CD4-positive, alpha-beta T cell treated with Interleukin-1 beta for 1 hour (primary cell): ENCODE results near the gene IGSF8.
A peak's percentile ranks its signal among the peaks of the same experiment; 100 is the strongest.
"Not testable (repeated sequence)": the region's sequence is repeated elsewhere in the genome, so short reads cannot be mapped to it uniquely, and the experiment has no call there.

ENCODE experiments used
- DNase-seq, 2 donors: peaks; one replicate each; pipeline ENCODE4 v3.0.0-alpha.2; 2020 to 2022

Gene IGSF8

GRCh38 chr1:160064164-160064563, 34.3 kb downstream of the IGSF8 start:
- DNase-seq, result no peak

DNA sequence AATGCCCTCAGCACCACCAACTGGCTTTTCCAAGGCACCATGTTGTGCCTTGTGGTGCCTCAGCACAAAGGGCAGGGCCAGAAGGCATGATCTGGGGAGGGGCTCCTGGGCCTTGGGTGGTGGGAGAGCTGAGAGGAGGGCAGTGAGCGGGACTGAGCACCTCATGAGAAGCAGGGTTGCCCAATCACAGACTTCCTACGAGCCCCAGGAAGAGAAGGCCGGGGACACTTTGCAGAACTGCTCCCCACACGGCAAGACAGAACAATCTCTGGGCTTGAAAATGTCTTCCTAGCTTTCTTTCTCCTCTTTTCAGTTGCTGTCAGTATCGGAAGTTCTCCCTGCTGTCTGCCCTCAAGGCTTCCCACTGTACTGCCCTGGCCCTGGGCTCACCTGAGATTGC, 35.2 kb downstream of the IGSF8 start:
- no peak for DNase-seq

- DNase-seq, result no peak
Observed at GRCh38 chr1:160062230-160062532, 36.2 kb downstream of the IGSF8 start.

GRCh38 chr1:160061369-160062229, 36.8 kb downstream of the IGSF8 start:
- DNase-seq, result no peak

GRCh38 chr1:160058087-160058486, 40.3 kb downstream of the IGSF8 start:
- DNase-seq, result no peak

- DNase-seq, result no peak
Observed at GRCh38 chr1:160056648-160057169, 41.7 kb downstream of the IGSF8 start.

- no peak for DNase-seq
Observed at GRCh38 chr1:160053548-160054365, 44.7 kb downstream of the IGSF8 start.

GRCh38 chr1:160052936-160053335, 45.5 kb downstream of the IGSF8 start:
- no peak for DNase-seq

- no peak for DNase-seq
Observed at GRCh38 chr1:160050619-160051018, 47.8 kb downstream of the IGSF8 start.

DNA sequence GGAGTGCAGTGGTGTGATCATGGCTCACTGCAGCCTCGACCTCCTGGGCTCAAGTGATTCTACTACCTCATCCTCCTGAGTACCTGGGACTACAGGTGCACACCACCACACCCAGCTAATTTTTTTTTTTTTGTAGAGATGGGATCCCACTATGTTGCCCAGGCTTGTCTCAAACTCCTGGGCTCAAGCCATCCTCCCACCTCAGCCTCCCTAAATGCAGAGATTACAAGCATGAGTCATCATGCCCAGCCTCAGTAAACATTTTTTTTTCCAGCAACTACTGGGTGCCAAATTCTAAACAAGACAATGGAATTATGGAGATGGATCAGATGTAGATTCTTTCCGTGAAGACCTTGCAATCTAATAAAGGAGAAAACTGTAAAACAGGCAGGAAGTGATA, 48.2 kb downstream of the IGSF8 start:
- not testable (repeated sequence) for DNase-seq

DNA sequence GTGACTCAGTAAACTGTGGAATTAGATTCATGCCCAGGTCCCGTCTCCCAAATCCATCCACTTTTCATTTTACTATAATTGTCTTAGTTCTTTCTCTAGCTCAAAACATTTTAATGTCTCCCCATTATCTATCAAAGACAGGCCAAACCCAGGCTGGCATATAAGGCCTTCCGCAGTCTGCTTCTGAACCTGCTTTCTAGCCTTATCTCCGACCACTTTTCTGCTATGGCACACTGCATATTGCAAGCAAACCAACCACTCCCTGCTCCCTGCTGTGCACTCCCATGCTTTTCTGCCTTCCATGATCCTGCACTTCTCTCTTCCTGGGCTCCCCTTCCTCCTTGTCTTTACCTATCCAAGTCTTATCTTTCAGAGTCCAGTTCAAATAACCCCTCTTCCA, 49.3 kb downstream of the IGSF8 start:
- no peak for DNase-seq

- no peak for DNase-seq
Observed at GRCh38 chr1:160048335-160048734, 50.1 kb downstream of the IGSF8 start.

DNA sequence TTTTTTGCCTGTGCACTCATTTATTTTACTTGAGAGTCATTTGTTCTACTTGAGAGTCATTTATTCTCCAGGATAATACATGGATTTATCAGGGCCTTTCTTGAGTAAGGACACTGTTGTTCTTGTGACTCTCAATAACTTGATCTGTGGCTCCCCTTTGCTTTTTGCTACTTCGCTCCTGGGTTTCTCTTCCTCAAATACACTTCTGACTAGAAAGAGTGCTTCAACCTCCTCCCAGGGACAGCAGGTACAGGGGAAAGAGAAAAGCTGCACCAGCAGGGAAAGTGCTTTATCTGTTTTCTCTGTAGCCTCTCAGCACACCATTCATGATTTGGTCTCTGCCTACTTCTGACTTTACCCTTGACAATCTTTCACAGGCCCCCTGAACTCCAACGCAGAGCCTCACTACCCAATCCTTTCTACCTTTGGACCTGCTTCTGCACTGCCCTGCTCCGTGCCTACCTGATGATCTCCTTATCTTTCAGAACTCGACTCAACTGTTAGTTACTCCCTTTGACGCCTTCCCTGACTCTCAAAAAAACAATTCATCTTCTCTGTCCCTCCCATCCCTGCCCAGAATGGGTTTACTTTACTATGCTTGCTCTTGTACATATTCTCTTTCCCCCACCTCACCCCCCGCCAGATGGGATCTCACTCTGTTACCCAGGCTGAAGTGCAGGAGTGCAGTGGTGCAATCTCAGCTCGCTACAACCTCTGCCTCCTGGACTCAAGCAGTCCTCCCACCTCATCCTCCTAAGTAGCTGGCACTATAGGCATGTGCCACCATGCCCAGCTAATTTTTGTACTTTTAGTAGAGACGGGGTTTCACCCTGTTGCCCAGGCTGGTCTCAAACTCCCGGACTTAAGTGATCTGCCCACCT, 51.1 kb downstream of the IGSF8 start:
- no peak for DNase-seq

- DNase-seq, result peak; percentile 45 to 59
Observed at GRCh38 chr1:160046494-160047110, 51.8 kb downstream of the IGSF8 start.

DNA sequence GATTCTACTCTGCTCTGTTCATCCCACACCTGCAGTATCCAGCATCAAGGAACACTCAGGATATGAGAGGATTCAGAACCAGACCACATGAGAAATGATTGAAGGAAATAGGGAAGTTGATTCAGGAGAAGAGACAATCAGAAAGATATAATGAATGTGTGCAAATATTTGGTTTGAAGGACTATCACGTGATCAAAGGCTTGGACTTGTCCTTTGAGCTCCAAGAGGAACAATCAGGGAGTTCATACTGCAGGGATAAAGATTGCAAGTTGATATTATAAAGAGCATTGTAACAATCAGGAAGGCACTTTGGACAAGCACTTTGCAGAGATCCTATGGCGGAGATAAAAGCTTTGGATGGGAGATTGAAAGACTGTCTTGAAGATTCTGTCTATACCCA, 52.8 kb downstream of the IGSF8 start:
- DNase-seq, result no peak

DNA sequence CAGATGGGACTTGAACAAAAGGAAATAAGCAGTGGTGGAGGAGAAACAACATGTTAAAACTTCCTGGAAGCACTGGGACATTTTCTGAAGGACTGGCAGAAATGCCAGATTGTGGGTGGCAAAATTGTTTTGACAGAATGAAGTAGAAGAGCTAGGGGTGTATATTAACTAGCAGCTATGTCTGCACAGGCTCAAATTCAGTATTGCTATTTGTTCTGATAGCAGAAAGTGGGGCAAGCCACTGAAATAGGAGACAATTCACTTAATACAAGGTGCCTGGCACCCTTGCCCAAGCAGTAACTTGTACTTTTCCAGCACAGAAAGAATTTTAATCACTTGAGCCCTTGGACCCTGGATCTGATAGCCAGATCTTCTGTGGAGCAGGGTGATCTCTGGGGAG, 54.9 kb downstream of the IGSF8 start:
- no peak for DNase-seq
